CD4-positive, alpha-beta T cell treated with Interleukin-17A for 4 hours (primary cell): ENCODE measurements around the gene ARHGEF37.

Experiments
- DNase-seq: peaks from one replicate; pipeline ENCODE4 v3.0.0-alpha.2; 2020; ENCODE audit warnings: mixed read lengths

The ARHGEF37 gene

GRCh38 chr5:149680810-149681221 is 99.5 kb downstream of the ARHGEF37 start:
- DNase-seq, result no peak

- DNase-seq, result no peak
Observed at GRCh38 chr5:149681252-149681651, 100.0 kb downstream of the ARHGEF37 start.

GRCh38 chr5:149681922-149682321 is 100.6 kb downstream of the ARHGEF37 start:
- DNase-seq, result no peak

- DNase-seq, result no peak
Observed at GRCh38 chr5:149682532-149683075, 101.3 kb downstream of the ARHGEF37 start.

- DNase-seq, result no peak
Observed at GRCh38 chr5:149683964-149684363, 102.7 kb downstream of the ARHGEF37 start.

- DNase-seq, result no peak
Observed at GRCh38 chr5:149684371-149684770, 103.1 kb downstream of the ARHGEF37 start.
